ENCODE results near the gene MPG.
"Not testable (repeated sequence)": the region's sequence is repeated elsewhere in the genome, so short reads cannot be mapped to it uniquely, and the experiment has no call there.

MPG gene

GRCh38 chr16:112153-112840 is 34.3 kb downstream of the MPG start:
- DNase-seq (ENCODE audit: low spot score): no peak

GRCh38 chr16:114327-114726 is 36.3 kb downstream of the MPG start:
- no peak for DNase-seq (ENCODE audit: low spot score)

GRCh38 chr16:116015-116414 is 38.0 kb downstream of the MPG start:
- DNase-seq (ENCODE audit: low spot score): no peak

GRCh38 chr16:117379-118365 is 39.6 kb downstream of the MPG start:
- peak; percentile 65 for DNase-seq (ENCODE audit: low spot score)

DNA sequence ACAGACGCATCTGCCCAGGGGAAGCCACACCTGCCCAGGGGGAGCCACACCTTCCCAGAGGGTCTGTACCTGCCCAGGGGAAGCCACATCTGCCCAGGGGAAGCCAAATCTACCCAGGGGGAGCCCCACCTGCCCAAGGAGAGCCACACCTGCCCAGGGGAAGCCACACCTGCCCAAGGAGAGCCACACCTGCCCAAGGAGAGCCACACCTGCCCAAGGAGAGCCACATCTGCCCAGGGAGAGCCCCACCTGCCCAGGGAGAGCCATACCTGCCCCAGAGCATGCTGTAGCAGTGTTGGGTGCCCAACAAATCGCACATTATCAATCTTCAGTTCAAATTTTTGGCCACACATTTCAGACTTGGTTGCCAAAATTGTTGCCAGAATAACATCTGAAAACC is 40.8 kb downstream of the MPG start:
- DNase-seq (ENCODE audit: low spot score): no peak

DNA sequence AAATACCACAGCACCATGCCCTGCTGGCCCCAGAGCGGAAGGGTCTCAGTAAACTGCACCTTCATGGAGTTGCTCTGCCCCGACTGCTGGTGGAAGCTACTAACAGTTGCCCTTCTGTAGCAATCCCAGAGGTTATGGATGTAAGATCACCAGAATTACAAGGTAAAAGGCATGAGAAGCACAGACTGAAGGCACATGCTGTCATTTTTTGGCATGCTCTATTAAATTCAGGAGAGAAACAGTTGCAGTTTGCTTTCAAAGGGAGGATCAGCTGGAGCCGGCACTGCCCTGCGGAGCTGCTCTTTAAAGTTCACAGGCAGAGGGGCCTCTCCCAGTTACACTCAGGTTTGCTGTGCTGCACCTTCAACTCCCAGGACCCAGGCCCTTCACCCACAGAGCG is 41.3 kb downstream of the MPG start:
- no peak for DNase-seq (ENCODE audit: low spot score)

GRCh38 chr16:119835-120491 is 41.9 kb downstream of the MPG start:
- DNase-seq (ENCODE audit: low spot score): no peak

DNA sequence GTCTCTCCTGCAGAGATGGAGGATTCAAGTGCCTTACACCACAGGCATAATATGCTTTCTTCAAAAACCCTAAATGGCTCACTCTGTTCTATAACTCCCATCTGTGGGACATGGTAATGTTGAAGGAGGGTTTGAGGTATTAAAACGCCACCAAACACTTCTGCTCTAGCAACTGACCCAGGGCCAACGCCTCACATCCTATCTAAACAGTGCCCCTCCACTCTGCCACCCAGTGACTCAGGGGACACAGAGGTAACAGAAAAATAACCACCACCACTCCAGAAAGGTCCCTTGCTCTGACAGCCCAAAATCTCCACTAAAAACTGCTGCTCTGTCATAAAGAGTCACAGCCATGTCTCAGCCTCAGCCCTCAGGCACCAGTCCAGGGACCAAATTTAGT is 42.7 kb downstream of the MPG start:
- DNase-seq (ENCODE audit: low spot score): no peak

DNA sequence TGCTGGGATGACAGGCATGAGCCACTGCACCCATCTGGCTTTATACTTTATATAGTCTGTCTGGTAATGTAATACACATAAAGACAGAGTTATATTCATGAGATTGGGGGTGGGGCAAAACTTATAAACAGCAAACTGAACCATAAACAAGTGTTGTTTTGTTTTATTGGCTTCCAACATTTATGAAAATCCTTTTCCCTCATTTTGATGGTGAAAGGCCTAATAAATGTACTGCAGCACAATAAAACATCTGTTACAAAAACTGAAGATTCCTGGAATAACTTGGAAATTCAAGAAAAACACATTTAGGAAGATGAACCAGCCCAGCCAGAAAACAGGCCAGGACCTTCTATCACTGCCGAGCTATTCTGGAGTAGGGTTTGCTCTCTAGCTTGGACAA is 44.3 kb downstream of the MPG start:
- no peak for DNase-seq (ENCODE audit: low spot score)

GRCh38 chr16:123558-124350 is 45.7 kb downstream of the MPG start:
- not testable (repeated sequence) for DNase-seq (ENCODE audit: low spot score)

DNA sequence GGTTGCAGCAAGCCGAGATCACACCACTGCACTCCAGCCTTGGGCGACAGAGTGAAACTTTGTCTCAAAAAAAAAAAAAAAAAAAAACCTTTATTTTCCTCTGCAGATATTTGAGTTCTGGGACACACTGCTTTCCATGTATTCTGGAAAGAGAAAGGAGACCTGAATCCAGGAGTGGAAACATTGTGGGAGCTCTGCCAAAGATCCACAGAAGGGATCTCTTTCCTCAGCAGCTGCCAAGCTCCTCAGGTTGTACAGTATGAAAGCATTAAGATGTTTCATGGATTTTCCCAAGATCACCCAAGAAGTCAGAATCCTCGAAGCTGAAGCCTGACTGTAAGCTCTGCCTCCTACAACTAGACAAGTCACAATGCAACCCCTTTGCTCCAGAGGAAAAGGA is 47.0 kb downstream of the MPG start:
- DNase-seq (ENCODE audit: low spot score): no peak

- no peak for DNase-seq (ENCODE audit: low spot score)
These were observed 51.0 kb downstream of the MPG start for GRCh38 chr16:129075-129474.

- no peak for DNase-seq (ENCODE audit: low spot score)
These were observed 52.6 kb downstream of the MPG start for GRCh38 chr16:130533-131173.

DNA sequence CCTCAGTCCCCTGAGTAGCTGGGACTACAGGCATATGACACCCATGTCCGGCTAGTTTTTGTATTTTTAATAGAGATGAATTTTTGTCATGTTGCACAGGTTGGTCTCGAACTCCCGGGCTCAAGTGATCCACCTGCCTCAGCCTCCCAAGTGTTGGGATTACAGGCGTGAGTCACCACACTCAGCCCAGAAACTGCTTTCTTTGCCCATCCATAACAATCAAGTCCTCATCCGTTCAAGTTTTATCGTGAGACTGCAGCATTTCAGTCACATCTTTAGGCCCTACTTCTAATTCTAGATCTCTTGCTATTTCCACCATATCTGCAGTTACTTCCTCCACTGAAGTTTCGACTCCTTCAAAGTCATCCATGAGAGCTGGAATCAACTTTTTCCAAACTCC is 54.1 kb downstream of the MPG start:
- no peak for DNase-seq (ENCODE audit: low spot score)

- DNase-seq (ENCODE audit: low spot score): no peak
These were observed 55.7 kb downstream of the MPG start for GRCh38 chr16:133716-134115.

Data from kidney tubule cell (primary cell).